CD4-positive, alpha-beta T cell treated with Interleukin-4 for 4 hours (primary cell): ENCODE measurements around the gene PRR29.

Experiments
- DNase-seq: peaks from one replicate; pipeline ENCODE4 v3.0.0-alpha.2; 2020

Gene PRR29

GRCh38 chr17:63998050-63998720 lies at the start of gene PRR29:
TSS of gene PRR29 (plus strand) at chr17:63998351. CDS start at chr17:63998365, 14 bp downstream.
- peak; percentile 58 for DNase-seq

DNA sequence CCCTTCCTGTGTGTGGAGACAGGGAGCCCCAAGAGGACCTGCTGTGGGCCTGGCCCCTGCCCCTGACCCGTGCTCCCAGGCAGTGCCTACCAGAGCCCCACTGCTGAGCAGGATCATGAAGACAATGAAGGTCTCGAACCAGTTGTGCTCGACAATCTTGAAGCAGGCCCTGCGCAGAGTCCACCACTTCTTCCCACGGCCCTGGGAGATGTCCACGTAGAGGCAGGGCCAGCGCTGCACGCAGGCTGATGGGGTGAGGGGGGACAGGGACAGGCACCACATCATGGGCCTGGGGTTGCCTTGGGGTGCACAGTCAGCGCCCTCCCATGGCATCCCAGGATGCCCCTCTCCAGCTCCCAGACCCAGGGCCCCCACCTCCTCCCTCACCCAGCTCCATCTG lies 49.6 kb upstream of the PRR29 start:
- DNase-seq: no peak

- no peak for DNase-seq
These were observed 48.4 kb upstream of the PRR29 start for GRCh38 chr17:63949576-63950250.

- DNase-seq: no peak
These were observed 46.9 kb upstream of the PRR29 start for GRCh38 chr17:63950940-63951907.

GRCh38 chr17:63954402-63955063 lies 43.6 kb upstream of the PRR29 start:
- DNase-seq: peak; percentile 31

DNA sequence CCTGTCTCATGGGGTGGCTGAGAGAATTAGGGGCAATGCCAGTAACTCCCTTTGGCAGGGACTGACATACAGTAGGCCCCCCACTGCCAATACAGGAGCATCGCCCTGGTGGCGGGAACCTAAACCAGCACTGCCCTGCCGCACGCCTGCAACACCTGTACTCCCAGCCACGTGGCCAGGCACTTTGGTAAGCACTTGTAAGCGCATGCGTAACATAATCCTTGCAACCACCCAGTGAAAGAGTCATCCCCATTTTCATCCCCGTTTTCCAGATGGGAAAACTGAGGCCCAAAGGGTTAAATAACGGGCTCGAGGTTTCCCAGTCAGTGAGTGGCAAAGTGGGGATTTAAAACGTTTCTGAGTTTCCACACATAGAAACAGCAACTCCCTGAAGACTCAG lies 42.9 kb upstream of the PRR29 start:
- no peak for DNase-seq

DNA sequence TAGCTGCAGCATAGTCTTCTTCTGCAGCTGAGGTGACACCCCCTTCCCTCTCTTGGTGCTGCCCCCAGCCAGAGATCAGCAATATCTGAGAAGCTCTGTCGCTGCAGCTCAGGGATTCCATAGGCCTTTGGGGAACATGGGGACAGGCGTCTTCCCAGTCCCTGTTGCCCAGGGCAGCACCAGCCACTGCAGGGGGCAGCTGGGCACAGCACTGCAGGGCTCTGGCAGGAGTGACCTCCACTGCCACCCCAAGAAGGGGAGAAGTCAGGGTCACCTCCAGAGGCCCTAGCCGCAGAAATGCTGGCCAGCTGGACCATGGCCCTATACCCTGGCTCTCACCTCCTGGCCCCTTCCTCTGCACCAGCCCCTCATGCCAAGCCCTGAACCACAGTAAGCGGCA lies 42.4 kb upstream of the PRR29 start:
- DNase-seq: no peak

- DNase-seq: no peak
These were observed 41.7 kb upstream of the PRR29 start for GRCh38 chr17:63956296-63956920.

DNA sequence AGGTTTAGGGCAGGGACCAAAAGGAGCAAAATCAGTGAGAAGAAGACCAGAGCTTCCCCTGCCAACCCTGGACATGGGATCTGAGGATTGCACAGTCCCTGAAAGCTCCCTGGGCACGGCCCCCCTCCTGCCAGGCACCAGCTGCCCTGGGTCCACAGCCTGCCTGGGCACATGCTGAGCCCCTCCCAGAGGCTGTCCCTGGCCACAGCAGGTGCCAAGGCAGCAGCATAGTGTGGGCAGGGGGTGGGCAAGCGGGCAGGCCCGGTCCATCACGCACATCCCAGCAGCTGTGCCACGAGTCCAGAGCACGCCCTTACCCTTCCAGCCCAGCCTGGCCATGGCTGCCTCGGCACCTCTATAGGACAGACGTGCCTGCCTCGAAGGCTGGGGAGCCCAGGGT lies 38.1 kb upstream of the PRR29 start:
- DNase-seq: no peak

- no peak for DNase-seq
These were observed 37.7 kb upstream of the PRR29 start for GRCh38 chr17:63960430-63960829.

GRCh38 chr17:63961355-63962212 lies 36.6 kb upstream of the PRR29 start:
- DNase-seq: peak; percentile 8

GRCh38 chr17:63962298-63962744 lies 35.8 kb upstream of the PRR29 start:
- DNase-seq: no peak

- DNase-seq: no peak
These were observed 35.0 kb upstream of the PRR29 start for GRCh38 chr17:63963123-63963522.

GRCh38 chr17:63966646-63967264 lies 31.4 kb upstream of the PRR29 start:
- DNase-seq: peak; percentile 8

GRCh38 chr17:63967953-63968352 lies 30.2 kb upstream of the PRR29 start:
- DNase-seq: peak; percentile 20

DNA sequence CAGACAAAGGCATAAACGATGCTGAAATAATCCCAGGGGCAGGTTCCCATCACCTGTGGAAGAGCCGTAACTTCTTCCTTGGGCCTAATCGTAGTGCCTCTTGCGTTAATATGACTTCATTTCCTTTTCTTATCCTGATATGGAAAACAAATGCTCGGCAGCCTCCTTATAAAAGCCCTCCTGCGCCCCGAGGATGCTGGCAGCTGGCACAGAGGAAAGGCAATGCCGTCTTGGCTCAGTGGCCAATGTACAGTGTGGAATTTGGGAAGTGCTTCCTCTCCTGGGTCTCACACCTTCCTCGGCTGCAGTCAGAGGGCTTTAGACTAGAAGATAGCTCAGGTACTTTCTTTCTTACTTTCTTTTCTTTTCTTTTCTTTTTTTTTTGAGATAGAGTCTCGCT lies 28.9 kb upstream of the PRR29 start:
- no peak for DNase-seq

- no peak for DNase-seq
These were observed 25.4 kb upstream of the PRR29 start, which contains the start of gene SCN4A for GRCh38 chr17:63972796-63973195. TSS of gene SCN4A (minus strand) at chr17:63972918. CDS start at chr17:63972841, 77 bp downstream.

DNA sequence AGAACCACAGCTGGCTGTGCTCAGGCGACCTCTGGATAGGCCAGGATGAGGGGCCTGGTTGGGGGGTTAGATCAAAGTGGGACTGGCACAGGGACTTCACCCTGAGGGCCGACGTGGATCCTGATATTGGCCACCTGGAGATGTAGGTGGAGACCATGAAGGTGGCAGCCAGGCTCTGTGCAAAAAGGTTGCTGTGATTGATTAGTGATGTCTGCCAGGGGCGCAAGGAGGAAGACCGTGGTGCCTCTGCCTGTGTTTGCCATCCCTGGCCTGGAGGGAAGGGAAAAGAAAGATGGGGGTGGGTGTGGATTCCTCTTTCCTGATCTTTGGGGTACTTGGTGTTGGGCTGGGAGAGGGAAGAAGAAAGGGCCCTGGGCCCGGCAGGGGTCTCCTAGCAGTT lies 24.9 kb upstream of the PRR29 start:
- DNase-seq: no peak

DNA sequence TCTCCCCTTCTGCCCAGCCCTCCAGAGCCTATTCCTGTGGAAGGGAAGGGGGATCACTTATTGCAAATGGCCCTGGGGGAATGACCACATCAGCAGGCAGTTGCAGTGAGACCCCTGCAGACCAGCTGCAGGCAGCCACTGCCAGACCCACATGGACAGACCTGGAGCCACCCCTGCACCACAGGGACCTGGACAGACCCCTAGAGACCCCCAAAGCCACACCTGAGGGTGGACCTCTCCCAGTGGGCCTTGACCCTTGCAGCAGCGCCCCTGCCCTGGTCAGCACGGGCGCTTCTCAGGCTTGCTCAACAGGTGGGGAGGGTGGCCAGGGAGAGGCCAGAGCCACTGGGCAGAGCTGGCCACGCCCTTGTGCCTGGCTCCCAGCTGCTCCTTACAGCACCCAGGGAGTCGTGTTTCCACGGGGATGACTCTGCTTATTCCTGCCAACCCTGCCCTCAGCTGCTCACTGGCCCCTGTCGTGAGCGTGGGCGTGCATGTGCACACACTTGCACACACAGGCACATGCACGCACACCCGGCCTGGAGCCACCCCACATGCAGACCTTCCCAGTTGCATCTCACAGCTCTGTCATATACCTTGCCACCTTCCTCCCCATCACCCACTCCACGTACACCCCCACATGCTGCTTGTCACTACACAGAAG lies 24.1 kb upstream of the PRR29 start:
- DNase-seq: no peak

GRCh38 chr17:63974594-63975192 lies 23.5 kb upstream of the PRR29 start:
- no peak for DNase-seq
